Stomach (tissue), 9 donors: ENCODE results near the gene GABRB1. TPM values are rescaled to one million over a fixed set of nuclear protein-coding genes. Genes with fewer than 3 reads are reported as not detected.

ENCODE experiments used
- DNase-seq, 2 donors: peaks; one replicate each; pipeline versions ENCODE4 v3.0.0 to v3.0.0-alpha.2; 2013 to 2019
- H3K27ac ChIP-seq, 5 donors: fragments of 200-600 bp in 4 of 5; sonication (generic) in 4 of 5; one replicate each; pipeline ENCODE4 v1.5.1; 2013 to 2019; ENCODE audit warnings: mild to moderate bottlenecking in 1 of 5, moderate library complexity in 1 of 5
- H3K27me3 ChIP-seq, 3 donors: fragments of 200-600 bp; sonication (generic); one replicate each; pipeline ENCODE4 v1.5.1; 2017 to 2019; ENCODE audit warnings: mixed run types in 1 of 3
- H3K36me3 ChIP-seq, 4 donors: fragments of 200-600 bp; sonication (generic); 1 replicate in 3 of 4; 2 replicates in 1 of 4; pipeline ENCODE4 v1.5.1; 2016 to 2019
- H3K4me1 ChIP-seq, 4 donors: fragments of 200-600 bp; sonication (generic); one replicate each; pipeline ENCODE4 v1.5.1; 2016 to 2019
- H3K4me3 ChIP-seq, 4 donors: fragments of 200-600 bp; sonication (generic) in 3 of 4; one replicate each; pipeline ENCODE4 v1.5.1; 2016 to 2019; ENCODE audit warnings: mild to moderate bottlenecking in 1 of 4
- H3K9me3 ChIP-seq, 4 donors: fragments of 200-600 bp; sonication (generic); one replicate each; pipeline ENCODE4 v1.5.1; 2016 to 2019
- EP300 ChIP-seq: sonication (generic); formaldehyde crosslinking; IDR thresholded peaks from one replicate; pipeline ENCODE4 v1.6.1; 2017; ENCODE audit warnings: antibody characterized with exemption
- POLR2A ChIP-seq, 4 donors: fragments of 450-650 bp; IDR thresholded peaks; one replicate each; pipeline ENCODE4 v1.6.1; 2016; ENCODE audit warnings: antibody characterized with exemption in 4 of 4, control low read depth in 2 of 4, mild to moderate bottlenecking in 1 of 4, moderate library complexity in 1 of 4
- POLR2AphosphoS5 ChIP-seq, 3 donors: sonication (generic); formaldehyde crosslinking; IDR thresholded peaks; one replicate each; pipeline ENCODE4 v1.6.1; 2016; ENCODE audit warnings: antibody characterized with exemption in 3 of 3
- WGBS, 5 donors: extraction: QIAGEN DNeasy Blood & Tissue Kit in 3 of 5; methylation state at CpG; one replicate each; pipeline versions ENCODE4 v1.1.5 to v1.1.7; 2013 to 2018; 5-methylcytosine and 5-hydroxymethylcytosine counted together
- intact Hi-C: fragments of 100-400 bp; cut with DNase I; formaldehyde crosslinking; loops from one replicate; pipeline ENCODE4 v1.15.1; 2023; ENCODE audit warnings: low total_unique reads
- polyA plus RNA-seq, 3 donors: library from polyadenylated mRNA; stranded (reverse); fragments of 200-250 nt; gene quantifications; one replicate each; pipeline ENCODE4 v1.2.3, GENCODE V29; 2013
- total RNA-seq, 5 donors: library from RNA; depleted of rRNA; stranded (reverse); fragments of >200 nt; gene quantifications; one replicate each; pipeline versions ENCODE4 v1.1.0 to v1.2.3, GENCODE V29; 2014 to 2016
- TF ChIP-seq, protein P1 (sequence below), 7 experiments: fragments of 450-650 bp in 4 of 7; fragments of 200-600 bp in 3 of 7; sonication (generic) in 3 of 7; IDR thresholded peaks; one replicate each; pipeline ENCODE4 v1.5.1; 2016 to 2019; ENCODE audit warnings: antibody characterized with exemption in 7 of 7, control low read depth in 2 of 7, mild to moderate bottlenecking in 1 of 7
- donor health status: healthy with polysubstance abuse.
- donor health status: Bipolar disorder and iron deficiency.
- donor health status: healthy.

The GABRB1 gene
- total and polyA plus RNA-seq, 8 donors = 2.8 TPM; not detected in 7

DNA sequence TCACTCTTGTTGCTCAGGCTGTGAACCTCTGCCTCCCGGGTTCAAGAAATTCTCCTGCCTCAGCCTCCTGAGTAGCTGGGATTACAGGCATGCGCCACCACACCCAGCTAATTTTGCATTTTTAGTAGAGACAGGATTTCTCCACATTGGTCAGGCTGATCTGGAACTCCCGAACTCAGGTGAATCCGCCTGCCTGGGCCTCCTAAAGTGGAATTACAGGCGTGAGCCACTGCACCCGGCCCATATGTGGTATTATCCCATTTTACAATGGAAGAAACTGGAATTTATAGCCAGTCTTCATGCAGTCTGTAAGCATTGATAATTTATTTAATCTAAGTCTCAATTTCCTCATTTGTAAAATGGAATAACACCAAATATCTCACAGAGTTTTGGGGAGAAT, 161.8 kb downstream of the GABRB1 start:
- H3K9me3 ChIP-seq = no peaks in the 10 kb centered on the region
- no peak overlapping the region for H3K4me3 ChIP-seq
- H3K4me1 ChIP-seq = no peaks in the 10 kb centered on the region
- H3K36me3 ChIP-seq = no peaks in the 10 kb centered on the region
- TF ChIP-seq POLR2A (IDR thresholded peaks at IDR 0.05) (no peak), EP300 (no peak), POLR2AphosphoS5 (IDR thresholded peaks at IDR 0.05) (no peak)
- TF ChIP-seq, protein P1, sequence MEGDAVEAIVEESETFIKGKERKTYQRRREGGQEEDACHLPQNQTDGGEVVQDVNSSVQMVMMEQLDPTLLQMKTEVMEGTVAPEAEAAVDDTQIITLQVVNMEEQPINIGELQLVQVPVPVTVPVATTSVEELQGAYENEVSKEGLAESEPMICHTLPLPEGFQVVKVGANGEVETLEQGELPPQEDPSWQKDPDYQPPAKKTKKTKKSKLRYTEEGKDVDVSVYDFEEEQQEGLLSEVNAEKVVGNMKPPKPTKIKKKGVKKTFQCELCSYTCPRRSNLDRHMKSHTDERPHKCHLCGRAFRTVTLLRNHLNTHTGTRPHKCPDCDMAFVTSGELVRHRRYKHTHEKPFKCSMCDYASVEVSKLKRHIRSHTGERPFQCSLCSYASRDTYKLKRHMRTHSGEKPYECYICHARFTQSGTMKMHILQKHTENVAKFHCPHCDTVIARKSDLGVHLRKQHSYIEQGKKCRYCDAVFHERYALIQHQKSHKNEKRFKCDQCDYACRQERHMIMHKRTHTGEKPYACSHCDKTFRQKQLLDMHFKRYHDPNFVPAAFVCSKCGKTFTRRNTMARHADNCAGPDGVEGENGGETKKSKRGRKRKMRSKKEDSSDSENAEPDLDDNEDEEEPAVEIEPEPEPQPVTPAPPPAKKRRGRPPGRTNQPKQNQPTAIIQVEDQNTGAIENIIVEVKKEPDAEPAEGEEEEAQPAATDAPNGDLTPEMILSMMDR (IDR thresholded peaks at IDR 0.05) = no peak
- WGBS, 5 donors = 64 to 80% (median 75%) methylated on average over 6 of the region's 6 CpGs
- intact Hi-C loops = no loop called here
- no peak for DNase-seq
- H3K27ac ChIP-seq = no peak overlapping the region
- no peaks in the 10 kb centered on the region for H3K27me3 ChIP-seq

DNA sequence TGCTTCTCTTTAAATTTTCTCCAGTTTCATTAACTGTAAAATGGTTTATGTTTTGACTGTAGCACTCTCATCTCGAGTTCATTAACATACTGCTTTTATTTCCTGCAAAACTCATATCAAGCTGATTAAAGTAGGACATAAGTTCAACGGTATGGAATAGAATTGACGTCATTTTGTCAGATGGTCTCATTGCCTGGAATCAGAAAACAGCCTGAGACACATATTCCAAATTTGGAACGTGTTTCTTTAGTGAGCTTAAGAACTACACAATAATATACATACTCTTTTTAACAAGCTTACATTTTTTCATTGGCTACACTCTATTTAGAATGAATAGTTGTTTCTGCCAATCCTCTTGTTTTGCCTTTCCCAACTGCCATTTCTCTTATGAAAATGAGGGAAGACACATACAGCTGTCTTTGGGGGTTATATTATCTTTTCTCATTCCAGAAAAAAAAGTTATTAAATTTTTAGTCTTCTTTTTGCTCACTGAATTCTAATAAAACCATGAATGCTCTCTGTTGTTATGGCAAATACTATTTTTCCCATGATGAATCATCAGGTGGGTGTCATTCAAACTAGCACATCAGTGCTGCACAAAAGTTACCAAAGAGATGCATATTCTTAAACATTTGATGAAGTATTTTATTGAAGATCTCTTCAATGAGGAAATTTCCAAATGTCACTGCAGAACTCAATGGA, 162.8 kb downstream of the GABRB1 start:
- Histone ChIP-seq H3K4me3 (no peak overlapping the region), H3K9me3 (no peaks in the 10 kb centered on the region), H3K27ac (no peak overlapping the region), H3K27me3 (no peaks in the 10 kb centered on the region), H3K4me1 (no peaks in the 10 kb centered on the region), H3K36me3 (no peaks in the 10 kb centered on the region)
- TF ChIP-seq POLR2AphosphoS5 (IDR thresholded peaks at IDR 0.05) (no peak), POLR2A (IDR thresholded peaks at IDR 0.05) (no peak), EP300 (no peak)
- TF ChIP-seq, protein P1 (IDR thresholded peaks at IDR 0.05) = no peak
- intact Hi-C loops = no loop called here
- 43 to 60% (median 50%) methylated on average over 4 of the region's 4 CpGs for WGBS, 5 donors
- DNase-seq = no peak

DNA sequence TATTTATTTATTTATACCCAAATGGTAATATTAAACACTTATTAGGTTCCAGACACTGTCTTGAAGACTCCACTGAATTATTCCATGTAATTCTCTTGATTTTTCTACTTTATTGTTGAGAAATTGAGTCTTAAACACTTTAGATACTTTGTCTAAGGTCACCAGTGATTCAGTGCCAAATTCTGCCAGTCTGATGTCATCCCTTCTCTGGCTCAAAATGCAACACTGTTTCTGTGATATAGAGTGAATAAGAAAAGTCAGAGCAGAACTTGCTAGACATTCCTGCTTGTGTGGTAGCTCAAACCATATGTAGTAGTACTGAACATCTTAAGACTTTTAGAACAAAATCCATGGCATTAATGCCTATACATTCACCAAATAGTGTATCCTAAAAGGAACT, 164.3 kb downstream of the GABRB1 start:
- H3K4me3 ChIP-seq = no peak overlapping the region
- TF ChIP-seq, protein P1 (IDR thresholded peaks at IDR 0.05) = no peak
- TF ChIP-seq POLR2A (IDR thresholded peaks at IDR 0.05) (no peak), POLR2AphosphoS5 (IDR thresholded peaks at IDR 0.05) (no peak), EP300 (no peak)
- intact Hi-C loops = no loop called here
- no peaks in the 10 kb centered on the region for H3K9me3 ChIP-seq
- H3K36me3 ChIP-seq = no peaks in the 10 kb centered on the region
- H3K27ac ChIP-seq = no peak overlapping the region
- no peak for DNase-seq
- H3K4me1 ChIP-seq = no peaks in the 10 kb centered on the region
- no peaks in the 10 kb centered on the region for H3K27me3 ChIP-seq

DNA sequence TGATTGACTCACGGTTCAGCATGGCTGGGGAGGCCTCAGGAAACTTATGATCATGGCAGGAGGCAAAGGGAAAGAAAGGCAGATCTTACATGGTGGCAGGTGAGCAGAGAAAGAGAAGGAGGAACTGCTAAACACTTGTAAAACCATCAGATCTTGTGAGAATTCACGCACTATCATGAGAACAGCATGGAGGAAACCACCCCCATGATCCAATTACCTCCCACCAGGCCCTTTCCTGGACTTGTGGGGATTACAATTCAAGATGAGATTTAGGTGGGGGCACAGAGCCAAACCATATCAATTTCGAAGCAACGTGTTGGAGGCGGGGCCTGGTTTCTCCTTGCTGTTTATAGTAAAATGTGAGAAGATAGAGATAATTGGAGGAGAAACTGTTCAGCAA, 167.4 kb downstream of the GABRB1 start:
- 52 to 63% (median 59%) methylated on average over 5 of the region's 5 CpGs for WGBS, 5 donors
- no peak for TF ChIP-seq EP300
- TF ChIP-seq, protein P1 (IDR thresholded peaks at IDR 0.05) = no peak

More for the DNA sequence above, 167.4 kb downstream of the GABRB1 start:
- Histone ChIP-seq H3K4me1 (no peaks in the 10 kb centered on the region), H3K9me3 (no peaks in the 10 kb centered on the region), H3K27ac (no peak overlapping the region), H3K36me3 (no peaks in the 10 kb centered on the region), H3K27me3 (no peaks in the 10 kb centered on the region), H3K4me3 (no peak overlapping the region)
- intact Hi-C loops = no loop called here
- DNase-seq = no peak
